Ovary (tissue), 3 donors: ENCODE measurements around the gene ROBO2.

Experiments used
- POLR2A ChIP-seq: fragments of 450-650 bp; IDR thresholded peaks from one replicate; pipeline ENCODE4 v1.6.1; 2017; ENCODE audit warnings: antibody characterized with exemption, mild to moderate bottlenecking, moderate library complexity
- TF ChIP-seq, protein P1 (sequence below), 3 donors: fragments of 450-650 bp in 2 of 3; fragments of 200-600 bp in 1 of 3; IDR thresholded peaks; one replicate each; pipeline versions ENCODE4 v1.5.1 to v1.8.0; 2016 to 2022; ENCODE audit warnings: antibody characterized with exemption in 3 of 3, mild to moderate bottlenecking in 1 of 3
- donor health status: DM: no; HTN: no; CAD: no.

DNA sequence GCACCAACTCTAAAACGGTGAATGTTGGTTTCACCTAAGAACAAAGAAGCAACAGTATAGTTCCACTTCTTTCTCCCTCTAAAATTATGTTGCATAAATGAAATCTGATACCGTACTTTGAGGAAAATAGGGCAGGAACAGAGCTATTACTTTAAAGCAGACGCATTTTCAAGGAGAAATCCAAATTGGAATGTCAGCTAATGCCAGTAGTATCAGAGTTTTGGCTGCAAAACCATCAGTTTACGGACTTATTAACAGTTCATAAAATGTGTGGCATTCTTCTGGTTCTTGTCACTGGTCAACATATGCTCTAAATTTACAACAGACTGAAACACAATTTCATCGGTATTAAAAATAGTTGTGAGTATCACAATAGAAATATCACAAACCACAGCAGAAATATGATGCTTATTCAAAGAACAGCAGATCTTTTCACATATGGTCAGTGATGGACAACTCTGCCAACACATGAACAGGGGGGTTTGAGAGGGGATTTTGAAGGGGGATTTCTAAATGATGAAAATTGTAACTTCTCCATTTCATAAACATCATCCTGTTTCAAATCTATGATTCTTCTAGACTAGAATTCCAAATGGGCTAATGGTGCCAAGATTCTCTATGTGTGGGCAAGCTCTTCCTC is 38.7 kb upstream of the ROBO2 start:
- TF ChIP-seq, protein P1, sequence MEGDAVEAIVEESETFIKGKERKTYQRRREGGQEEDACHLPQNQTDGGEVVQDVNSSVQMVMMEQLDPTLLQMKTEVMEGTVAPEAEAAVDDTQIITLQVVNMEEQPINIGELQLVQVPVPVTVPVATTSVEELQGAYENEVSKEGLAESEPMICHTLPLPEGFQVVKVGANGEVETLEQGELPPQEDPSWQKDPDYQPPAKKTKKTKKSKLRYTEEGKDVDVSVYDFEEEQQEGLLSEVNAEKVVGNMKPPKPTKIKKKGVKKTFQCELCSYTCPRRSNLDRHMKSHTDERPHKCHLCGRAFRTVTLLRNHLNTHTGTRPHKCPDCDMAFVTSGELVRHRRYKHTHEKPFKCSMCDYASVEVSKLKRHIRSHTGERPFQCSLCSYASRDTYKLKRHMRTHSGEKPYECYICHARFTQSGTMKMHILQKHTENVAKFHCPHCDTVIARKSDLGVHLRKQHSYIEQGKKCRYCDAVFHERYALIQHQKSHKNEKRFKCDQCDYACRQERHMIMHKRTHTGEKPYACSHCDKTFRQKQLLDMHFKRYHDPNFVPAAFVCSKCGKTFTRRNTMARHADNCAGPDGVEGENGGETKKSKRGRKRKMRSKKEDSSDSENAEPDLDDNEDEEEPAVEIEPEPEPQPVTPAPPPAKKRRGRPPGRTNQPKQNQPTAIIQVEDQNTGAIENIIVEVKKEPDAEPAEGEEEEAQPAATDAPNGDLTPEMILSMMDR (IDR thresholded peaks at IDR 0.05) = no peak
- no peak for TF ChIP-seq POLR2A
